Measurements from ENCODE around the gene TNS3.

TNS3 gene

DNA sequence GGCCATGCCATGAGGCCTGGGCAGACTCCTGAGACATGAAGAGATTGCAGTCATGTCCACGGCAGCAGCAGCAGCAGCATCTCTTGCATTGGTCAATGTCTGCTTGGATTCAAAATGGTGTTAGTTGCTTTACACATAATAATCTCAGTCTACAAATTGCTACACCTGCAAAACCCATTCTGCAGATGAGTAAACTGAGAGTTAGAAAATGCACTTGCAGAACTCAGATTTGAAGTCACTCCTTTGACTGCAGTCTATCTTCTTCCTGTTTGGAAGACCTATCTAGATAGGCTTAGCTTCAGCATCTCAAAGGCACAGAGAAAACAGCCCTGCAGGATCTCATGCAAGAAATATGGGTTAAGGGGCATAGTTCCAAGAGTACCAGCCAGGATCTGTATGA is 350.3 kb downstream of the TNS3 start:
- no peak for DNase-seq

DNA sequence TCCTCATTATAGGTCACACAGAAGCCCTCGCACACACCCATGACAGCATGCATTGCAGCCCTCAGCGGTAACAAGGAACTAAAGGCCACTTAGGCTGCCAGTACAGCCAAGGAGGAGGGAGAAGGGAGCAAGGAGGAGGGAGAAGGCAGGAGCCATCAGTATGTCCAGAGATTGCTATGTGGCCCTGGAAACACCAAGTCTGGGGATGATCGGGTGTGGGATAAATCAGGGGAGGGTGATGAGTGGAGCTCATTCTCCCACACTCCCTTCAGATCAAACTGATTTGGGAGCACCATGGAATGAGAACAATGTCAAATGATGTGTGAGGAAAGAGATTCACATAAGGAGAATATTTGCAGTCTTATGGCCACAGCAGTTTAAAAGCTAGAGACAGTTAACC is 350.9 kb downstream of the TNS3 start:
- no peak for DNase-seq

DNA sequence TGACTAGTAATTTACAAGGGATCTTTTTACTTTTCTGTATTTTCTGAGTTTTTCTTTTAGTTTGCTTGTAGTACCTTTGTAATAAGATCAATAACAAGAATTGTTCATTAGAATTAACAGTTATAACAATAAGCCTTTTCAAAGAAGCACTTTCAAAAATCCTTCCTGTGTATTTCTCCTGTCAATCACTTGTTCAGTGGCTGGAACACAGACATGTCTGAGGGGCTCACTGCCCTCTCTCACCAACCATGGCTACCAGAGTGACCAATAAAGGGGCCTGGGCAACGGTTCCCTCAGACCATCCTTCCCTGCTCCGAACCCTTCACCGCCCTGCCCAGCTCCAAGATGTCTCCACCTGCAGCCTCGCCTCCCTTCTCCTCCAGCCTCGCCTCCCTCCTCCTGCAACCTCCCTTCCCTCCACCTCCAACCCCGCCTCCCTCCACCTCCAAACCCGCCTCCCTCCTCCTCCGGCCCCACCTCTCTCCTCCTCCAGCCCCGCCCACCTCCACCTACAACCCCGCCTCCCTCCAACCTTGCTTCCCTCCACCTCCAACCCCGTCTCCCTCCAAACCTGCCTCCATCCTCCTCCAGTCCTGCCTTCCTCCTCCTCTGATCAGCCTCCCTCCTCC is 353.4 kb downstream of the TNS3 start:
- no peak for DNase-seq

DNA sequence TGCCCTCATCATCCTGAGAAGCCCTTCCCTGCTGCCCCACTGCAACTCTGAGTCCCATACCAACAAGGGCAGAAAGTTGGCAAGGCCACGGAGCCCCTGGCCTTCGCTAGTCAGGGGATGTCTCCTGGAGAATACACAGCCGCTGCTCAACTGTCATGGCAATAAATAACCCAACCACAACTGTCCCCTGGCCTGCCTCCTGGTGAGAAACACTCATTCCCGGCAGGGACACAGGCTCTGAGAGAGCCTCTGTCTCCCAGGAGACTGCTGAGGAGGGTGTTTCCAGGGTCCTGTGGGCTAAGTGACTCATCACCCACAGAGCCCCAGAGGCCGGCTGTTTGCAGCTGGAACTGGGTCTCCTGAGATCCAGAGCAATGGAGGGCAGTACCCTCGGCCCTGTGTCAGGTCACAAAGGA is 354.1 kb downstream of the TNS3 start:
- DNase-seq: no peak

DNA sequence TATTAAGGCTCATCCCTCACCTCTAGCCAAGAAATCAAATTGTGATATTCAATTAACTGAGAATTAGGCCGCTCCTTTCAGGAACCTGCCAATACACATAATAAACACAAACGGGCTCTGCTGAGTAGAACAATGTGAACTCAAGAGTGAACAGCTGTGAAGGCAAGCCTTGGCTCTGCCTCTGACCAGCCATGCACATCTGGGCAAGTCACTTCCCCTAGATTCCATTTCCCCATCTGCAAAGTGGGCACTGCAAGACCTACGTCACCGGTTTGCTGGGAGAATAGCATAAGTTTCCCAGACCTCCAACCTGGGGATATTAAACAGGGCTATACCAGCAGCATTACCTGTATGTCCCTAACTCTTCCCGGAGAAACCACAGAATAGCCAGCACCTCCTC is 355.2 kb downstream of the TNS3 start:
- DNase-seq: no peak

DNA sequence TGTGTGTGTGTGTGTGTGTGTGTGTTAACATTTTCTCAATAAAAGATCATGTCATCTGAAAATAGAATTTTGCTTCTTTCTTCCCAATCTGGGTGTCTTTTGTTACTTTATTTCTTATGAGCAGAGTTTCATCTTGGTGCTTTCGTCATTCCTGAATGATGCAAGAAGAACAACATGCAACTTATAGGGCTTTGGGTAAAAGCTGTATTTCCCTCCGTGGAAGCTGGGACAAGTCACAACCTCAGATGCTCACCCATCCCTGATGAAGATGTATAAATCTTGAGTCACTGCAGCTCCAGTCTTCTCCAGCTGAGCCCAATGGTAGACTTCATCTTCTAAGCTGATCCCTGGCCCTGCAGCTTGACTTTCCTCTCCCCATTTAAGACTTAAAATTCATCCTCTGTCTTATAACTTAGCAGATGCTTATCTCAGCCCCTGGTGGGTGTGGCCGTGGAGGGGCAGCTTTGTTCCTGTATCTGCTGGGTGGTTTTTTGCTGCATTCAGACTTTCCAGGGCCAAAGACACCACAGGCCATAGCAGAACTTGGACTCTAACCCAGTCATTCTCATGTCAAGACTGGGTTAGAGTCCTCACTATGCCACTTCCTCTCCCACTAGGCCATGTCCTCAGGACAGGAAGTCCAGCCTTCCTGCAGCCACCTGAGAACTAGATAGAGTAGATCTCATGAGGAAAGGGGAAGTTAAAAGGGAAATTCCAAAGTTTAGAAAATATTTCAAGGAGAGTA is 356.4 kb downstream of the TNS3 start:
- DNase-seq: no peak

All from activated CD8-positive, alpha-beta memory T cell treated with anti-CD3 and anti-CD28 coated beads, Interleukin-2, amount 50 U/mL, for 48 hours (primary cell).